GM18858 (cell line): ENCODE measurements around the gene SRRM1.
A peak's percentile ranks its signal among the peaks of the same experiment; 100 is the strongest.
"Not testable (repeated sequence)": the region's sequence is repeated elsewhere in the genome, so short reads cannot be mapped to it uniquely, and the experiment has no call there.

Experiments
- ATAC-seq: cut with Tn5 transposase; IDR thresholded peaks from one replicate; pipeline ENCODE4 v1.9.1; 2021; ENCODE audit not compliant: unreplicated experiment

The SRRM1 gene

DNA sequence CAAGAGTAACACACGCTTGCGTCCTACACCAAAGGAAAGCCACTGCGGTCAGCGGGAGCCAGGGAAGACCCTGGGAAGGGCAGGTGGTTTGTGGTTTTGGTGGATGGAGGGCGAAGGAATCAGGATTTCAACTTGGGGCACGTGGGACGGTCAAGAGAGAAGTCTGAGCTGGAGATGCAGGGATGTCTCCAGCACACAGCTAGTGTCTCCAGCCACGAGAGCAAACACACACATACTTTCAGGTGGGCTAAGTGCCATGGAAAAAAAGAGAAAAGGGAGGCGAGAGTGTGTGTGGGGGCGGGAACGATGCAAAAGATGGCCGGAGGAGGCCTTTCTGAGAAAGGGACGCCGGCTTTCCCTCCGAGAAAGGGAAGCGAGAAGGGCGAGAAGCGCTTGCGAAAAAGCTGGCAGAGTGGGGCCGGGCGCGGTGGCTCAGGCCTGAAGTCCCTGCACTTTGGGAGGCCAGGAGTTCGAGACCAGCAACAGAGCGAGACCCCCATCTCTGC, 1.4 kb upstream of the SRRM1 start:
- no peak for ATAC-seq

DNA sequence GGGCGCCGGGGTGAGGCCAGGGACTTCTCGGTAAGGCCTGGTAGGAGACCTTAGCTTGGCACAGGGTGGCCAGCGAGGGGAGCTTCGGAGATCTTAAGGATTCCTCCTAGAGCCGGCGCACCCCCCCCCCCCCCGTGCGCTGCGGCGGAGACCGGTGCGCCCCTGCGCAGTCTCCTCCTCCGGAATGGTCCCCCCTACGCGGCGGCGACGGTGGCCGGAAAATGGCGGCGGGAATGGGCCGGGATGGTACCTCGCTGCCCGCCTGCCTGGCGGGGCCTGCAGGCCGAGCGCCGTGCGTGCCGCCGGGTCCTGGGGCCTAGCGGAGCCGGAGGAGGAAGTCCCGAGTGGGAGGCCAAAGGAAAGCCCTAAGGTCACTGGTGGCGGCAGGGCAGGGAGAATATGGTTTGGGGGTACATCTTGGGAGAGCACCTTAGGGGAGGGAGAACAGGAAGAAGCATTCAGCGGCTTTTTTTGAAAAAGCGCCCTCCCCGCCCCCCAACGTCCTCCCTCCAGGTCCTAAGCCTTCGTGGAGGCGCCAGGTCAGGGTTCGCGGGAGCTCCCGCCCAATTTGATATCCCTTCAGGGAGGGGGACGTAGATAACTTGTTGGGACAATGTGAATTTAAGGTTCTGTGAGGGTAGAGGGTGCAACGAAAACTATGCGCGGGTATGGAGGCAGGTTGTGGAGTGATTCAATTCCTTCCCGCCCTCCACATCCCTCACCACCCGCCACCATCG, 429 bp downstream of the SRRM1 start:
- peak; percentile 16 for ATAC-seq

- ATAC-seq, result no peak
Measured at GRCh38 chr1:24644100-24644384, 940 bp downstream of the SRRM1 start.

- ATAC-seq, result no peak
Measured at GRCh38 chr1:24648919-24649318, 5.8 kb downstream of the SRRM1 start.

DNA sequence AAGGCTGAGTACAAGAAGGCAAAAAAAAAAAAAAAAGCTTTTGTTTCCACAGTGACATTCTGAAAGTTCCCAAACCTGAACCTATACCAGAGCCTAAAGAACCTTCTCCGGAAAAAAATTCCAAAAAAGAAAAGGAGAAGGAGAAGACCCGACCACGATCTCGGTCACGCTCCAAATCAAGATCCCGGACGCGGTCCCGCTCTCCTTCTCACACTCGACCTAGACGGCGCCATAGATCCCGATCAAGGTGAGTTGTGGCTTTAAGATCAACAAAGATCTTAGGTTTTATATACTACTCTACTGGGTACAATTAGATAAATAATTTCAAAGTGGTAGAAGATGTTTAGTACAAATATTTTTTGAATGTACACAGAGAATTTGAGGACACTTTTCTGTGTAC, 9.3 kb downstream of the SRRM1 start:
- no peak for ATAC-seq

GRCh38 chr1:24654010-24654409, 10.9 kb downstream of the SRRM1 start:
- ATAC-seq, result no peak

DNA sequence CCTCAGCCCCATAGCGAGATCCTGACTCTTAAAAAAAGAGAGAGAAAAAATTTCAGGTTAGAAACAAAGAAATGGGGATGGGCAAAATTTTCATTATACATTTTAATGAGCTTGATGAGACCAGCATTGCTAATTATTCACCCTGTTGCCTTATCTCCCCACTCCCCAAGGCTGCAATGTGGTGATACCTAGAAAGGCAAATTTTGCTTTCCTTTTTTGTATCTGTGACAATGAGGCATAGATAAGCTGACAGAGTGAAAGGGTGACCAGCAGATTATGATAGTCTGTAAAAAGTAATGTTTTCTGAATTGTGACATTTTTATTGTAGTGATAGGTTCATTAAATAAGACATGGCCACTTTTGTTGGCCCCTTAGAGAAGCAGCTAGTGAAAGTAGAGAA, 12.9 kb downstream of the SRRM1 start:
- ATAC-seq, result no peak

GRCh38 chr1:24657781-24658180, 14.7 kb downstream of the SRRM1 start:
- no peak for ATAC-seq

DNA sequence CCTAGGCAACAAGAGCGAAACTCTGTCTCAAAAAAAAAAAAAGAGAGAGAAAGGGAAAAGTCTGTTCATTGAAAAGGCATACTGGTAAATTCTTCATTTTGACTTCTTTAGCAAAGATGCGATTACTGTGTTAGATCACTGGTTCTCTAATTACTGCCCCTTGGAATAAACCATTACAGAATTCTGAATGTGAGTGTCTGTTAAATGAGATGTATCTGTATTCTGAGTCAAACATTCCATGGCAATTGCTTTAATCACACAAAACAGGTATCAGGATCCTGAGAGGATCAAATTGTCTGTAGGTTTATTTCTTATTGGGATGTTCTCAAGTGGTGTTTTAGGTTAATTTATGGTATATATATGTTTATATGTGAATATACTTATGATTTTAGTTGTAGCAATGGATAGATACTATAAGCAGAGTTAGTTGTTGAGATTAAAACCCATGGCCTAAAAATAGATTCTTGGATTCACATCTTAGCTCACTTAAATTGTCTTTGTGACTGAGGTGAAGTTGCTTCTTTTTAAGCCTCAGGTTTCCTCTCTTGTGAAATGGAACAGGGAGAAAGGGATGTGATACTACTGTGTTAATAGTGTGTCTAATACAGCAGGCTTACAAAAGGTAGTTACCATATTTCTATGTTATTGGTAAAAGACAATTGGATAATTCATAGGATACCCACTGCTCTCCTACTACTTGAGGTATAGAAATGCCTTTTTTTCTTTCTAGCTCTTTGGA, 16.2 kb downstream of the SRRM1 start:
- no peak for ATAC-seq

DNA sequence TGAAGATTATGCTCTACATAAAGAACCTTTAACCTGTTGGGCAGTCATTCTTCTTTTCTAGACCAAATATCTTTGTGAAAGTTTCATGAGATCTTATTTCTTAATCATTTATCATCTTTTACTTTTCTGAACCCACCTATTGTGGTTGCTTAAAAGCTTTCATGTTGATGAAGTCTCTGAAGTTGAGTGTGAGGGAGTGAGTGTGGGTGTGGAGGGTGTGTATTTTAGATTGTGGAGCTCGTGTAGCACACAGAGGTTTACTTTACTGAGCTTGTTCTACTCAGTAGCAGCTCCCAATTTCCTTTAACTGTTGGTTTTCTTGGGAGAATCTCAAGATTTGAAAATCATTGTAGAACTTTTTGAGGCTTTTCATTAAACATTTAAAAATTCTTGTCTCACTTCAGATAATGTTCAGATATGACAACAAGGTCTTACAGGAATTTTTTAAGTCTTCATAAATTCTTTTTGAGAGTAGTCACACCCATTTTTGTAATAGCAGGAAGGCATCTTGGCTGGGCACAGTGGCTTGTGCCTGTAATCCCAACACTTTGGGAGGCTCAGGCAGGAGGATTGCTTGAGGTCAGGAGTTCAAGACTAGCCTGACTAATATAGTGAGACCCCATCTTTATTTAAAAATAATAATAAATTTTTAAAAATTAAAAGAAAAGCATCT, 17.0 kb downstream of the SRRM1 start:
- ATAC-seq, result no peak

DNA sequence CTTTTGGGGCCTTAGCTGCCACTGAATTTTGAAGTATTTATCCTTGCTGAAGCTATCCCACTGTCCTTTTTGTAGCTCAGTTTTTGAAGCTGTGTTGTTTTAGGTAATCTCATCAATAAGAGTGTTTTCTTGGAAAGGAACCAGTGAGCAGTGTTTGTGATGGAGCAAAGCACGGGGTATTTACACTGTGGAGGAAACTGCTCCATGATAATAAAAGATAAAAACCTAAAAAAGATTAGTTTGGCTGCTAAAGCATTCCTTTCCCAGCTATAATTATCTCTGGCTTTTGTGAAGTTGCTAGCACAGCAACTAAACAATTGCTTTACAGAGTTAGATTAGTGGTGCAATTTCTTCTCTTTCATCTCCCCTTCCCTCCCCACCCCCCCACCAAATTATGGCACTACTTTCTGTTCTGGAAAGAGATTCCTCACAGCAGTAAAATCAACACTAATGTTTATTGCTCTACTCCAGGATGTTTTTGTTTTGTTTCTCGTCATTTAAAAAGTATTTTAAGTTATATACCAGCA, 21.5 kb downstream of the SRRM1 start:
- ATAC-seq, result no peak

- no peak for ATAC-seq
Measured at GRCh38 chr1:24666794-24667193, 23.7 kb downstream of the SRRM1 start.

DNA sequence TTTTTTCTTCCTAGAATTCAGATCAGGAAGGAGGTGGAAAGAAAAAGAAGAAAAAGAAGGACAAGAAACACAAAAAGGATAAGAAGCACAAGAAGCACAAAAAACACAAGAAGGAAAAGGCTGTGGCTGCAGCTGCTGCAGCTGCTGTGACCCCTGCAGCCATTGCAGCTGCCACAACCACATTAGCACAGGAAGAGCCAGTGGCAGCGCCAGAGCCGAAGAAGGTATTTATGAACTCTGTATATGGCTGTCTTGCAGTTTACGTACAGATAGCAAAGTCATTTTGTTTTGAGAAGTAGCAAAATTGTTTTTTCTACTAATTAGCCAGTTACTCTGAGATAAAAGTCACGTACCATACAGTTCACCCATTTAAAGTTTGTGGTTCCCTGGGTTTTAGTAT, 28.3 kb downstream of the SRRM1 start:
- ATAC-seq, result not testable (repeated sequence)

DNA sequence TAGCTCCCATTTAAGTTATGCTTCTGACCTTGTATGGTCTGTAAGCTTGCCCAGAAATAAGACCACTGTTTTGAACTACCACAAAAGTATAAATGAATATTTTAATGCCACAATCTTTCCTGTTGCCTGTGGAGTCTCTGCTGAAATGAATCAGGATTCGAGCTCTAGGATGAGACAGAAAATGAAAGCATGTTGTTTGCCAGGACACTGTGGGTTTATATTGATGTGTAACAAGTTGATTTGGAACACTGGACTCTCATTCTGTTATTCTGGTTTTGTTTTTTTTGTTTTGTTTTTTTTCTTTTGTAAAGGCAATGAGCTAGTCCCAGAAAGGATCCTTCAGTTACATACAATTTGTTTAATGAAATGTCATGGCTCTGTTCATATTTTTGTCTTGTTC, 29.6 kb downstream of the SRRM1 start:
- ATAC-seq, result not testable (repeated sequence)

DNA sequence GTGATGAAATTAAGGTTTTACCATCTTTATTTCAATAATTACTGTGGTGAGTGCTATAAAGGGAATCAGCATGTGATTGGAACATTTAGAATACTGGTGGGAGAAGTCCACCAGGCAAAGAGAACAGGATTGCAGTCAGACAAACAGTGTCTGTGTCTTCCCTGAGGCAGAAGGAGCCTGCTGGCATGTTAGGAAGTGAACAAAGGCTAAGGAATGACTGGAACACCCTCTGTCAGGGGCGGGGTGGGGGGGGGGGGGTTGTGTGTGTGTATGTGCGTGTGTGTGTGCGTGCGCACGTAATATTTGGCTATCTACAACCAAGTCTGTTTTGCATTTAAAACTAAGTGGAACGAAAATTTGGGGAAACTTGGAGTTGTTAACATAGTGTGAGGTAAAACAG, 30.2 kb downstream of the SRRM1 start:
- ATAC-seq, result no peak

DNA sequence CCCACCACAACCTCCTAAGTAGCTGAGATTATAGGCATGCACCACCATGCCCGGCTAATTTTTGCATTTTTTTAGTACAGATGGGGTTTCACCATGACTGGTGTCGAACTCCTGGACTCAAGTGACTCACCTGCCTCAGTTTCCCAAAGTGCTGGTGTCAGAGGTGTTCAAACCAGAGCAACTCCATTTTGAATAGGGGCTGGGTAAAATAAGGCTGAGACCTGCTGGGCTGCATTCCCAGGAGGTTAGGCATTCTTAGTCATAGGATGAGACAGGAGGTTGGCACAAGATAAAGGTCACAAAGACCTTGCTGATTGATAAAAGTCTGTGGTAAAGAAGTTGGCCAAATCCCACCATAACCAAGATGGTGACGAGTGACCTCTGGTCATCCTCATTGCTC, 35.3 kb downstream of the SRRM1 start:
- not testable (repeated sequence) for ATAC-seq

DNA sequence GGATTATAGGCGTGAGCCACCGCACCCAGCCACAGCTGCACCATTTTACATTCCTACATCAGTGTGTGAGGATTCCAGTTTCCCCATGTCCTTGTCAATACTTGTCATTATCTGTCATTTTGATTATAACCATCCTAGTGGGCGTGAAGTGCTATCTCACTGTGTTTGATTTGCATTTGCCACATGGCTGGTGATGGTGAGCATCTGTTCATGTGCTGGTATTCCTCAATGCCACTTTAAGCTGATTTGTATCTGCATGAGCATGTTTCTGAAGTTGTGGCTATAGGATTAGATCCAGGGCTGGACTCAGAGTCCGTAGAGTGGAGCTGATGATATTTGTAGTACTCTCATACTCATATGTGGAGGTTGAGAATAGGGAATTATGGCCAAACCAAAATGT, 36.6 kb downstream of the SRRM1 start:
- ATAC-seq, result no peak

GRCh38 chr1:24683713-24684162, 40.6 kb downstream of the SRRM1 start:
- ATAC-seq, result no peak

- no peak for ATAC-seq
Measured at GRCh38 chr1:24688033-24688432, 44.9 kb downstream of the SRRM1 start.

DNA sequence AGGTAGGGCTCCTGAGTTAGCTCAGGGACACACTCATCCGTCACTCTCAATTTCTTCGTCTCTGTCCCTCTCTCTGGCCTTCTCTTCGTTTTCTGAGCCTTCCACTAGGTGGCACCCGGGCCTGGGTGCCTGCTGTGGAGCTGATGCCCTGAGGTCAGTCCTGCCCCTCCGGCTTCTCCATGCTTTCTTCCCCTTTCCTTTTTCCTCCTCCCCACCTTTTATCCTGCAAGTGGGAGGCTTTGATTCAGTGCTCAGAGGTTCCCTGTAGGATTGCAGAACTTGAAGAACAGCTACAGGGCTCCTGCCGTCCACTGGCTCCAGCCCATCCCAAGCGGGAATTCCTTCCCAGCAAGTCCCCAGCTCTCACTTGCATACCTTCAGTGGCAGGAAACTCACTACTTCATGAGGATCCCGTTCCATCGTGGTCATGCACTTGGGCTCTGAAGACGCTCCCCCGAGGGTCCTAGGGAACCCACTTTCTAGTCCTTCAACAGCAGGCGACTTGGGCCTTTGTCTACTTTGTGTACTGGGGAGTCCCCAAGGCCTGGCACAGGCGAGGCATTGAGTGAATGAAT, 45.6 kb downstream of the SRRM1 start:
- no peak for ATAC-seq

- ATAC-seq, result no peak
Measured at GRCh38 chr1:24691051-24691450, 47.9 kb downstream of the SRRM1 start.
